GM23248 (cell line): ENCODE results near the gene SLC18A3. TPM values are rescaled to one million over a fixed set of nuclear protein-coding genes. Genes with fewer than 3 reads are reported as not detected.

Experiments
- DNase-seq: peaks from one replicate; pipeline ENCODE4 v3.0.0-alpha.2; 2015
- H2AFZ ChIP-seq: fragments of 200-600 bp; sonication (generic); 2 replicates; pipeline ENCODE4 v1.6.1; 2016; ENCODE audit warnings: antibody characterized with exemption
- H3F3A ChIP-seq: fragments of 200-600 bp; sonication (generic); 2 replicates; pipeline ENCODE4 v1.6.1; 2016; ENCODE audit warnings: mild to moderate bottlenecking, antibody characterized with exemption, mixed run types; ENCODE audit not compliant: insufficient read depth
- H3K27ac ChIP-seq: fragments of 200-600 bp; sonication (generic); 2 replicates; pipeline ENCODE4 v1.5.1; 2016; ENCODE audit warnings: mild to moderate bottlenecking
- H3K27me3 ChIP-seq: fragments of 200-600 bp; sonication (generic); replicated peaks from 2 replicates; pipeline ENCODE4 v1.6.1; 2016; ENCODE audit warnings: mild to moderate bottlenecking; ENCODE audit not compliant: insufficient read depth
- H3K36me3 ChIP-seq: fragments of 200-600 bp; sonication (generic); 2 replicates; pipeline ENCODE4 v1.6.1; 2016; ENCODE audit warnings: low read depth, mild to moderate bottlenecking
- H3K4me1 ChIP-seq: fragments of 200-600 bp; sonication (generic); 2 replicates; pipeline ENCODE4 v1.6.1; 2016; ENCODE audit warnings: mild to moderate bottlenecking; ENCODE audit not compliant: insufficient read depth
- H3K4me2 ChIP-seq: fragments of 200-600 bp; sonication (generic); one replicate; pipeline ENCODE4 v1.6.1; 2016; ENCODE audit warnings: mild to moderate bottlenecking; ENCODE audit not compliant: unreplicated experiment
- H3K4me3 ChIP-seq: fragments of 200-600 bp; sonication (generic); 2 replicates; pipeline ENCODE4 v1.5.1; 2016; ENCODE audit warnings: mild to moderate bottlenecking
- H3K79me2 ChIP-seq: fragments of 200-600 bp; sonication (generic); 2 replicates; pipeline ENCODE4 v1.6.1; 2016; ENCODE audit warnings: mild to moderate bottlenecking; ENCODE audit not compliant: insufficient read depth
- H3K9ac ChIP-seq: fragments of 200-600 bp; sonication (generic); 2 replicates; pipeline ENCODE4 v1.6.1; 2016; ENCODE audit warnings: mild to moderate bottlenecking
- H3K9me2 ChIP-seq: fragments of 200-600 bp; sonication (generic); 2 replicates; pipeline ENCODE4 v1.6.1; 2016; ENCODE audit warnings: mixed run types, mild to moderate bottlenecking, moderate library complexity; ENCODE audit not compliant: insufficient read depth
- H3K9me3 ChIP-seq: fragments of 200-600 bp; sonication (generic); one replicate; pipeline ENCODE4 v1.6.1; 2017; ENCODE audit warnings: low read depth
- H4K20me1 ChIP-seq: fragments of 200-600 bp; sonication (generic); 2 replicates; pipeline ENCODE4 v1.6.0; 2016; ENCODE audit not compliant: insufficient read depth
- EZH2 ChIP-seq: fragments of 200-600 bp; sonication (generic); IDR thresholded peaks from 2 replicates; pipeline ENCODE4 v1.6.1; 2018; ENCODE audit warnings: antibody characterized with exemption, mild to moderate bottlenecking; ENCODE audit not compliant: insufficient read depth, poor library complexity, severe bottlenecking
- EZH2phosphoT487 ChIP-seq: fragments of 200-600 bp; sonication (generic); IDR thresholded peaks from 2 replicates; pipeline ENCODE4 v1.6.1; 2018; ENCODE audit warnings: antibody characterized with exemption, moderate library complexity, mild to moderate bottlenecking, low read depth; ENCODE audit not compliant: insufficient read depth
- WGBS, 2 experiments: methylation state at CpG; one replicate each; pipeline ENCODE4 v1.1.6; 2015 to 2017; ENCODE audit warnings: low lambda C conversion rate in 2 of 2, low coverage in 1 of 2; ENCODE audit errors: missing lambda C conversion rate in 2 of 2; 5-methylcytosine and 5-hydroxymethylcytosine counted together
- in situ Hi-C: fragments of 300-500 bp; cut with MboI; formaldehyde crosslinking; loops from 2 replicates; pipeline ENCODE4 v1.15.0; 2020
- polyA plus RNA-seq: library from polyadenylated mRNA; unstranded; fragments of >200 nt; fragmentation: Nextera tagmentation; extraction: Ambion mirVana; gene quantifications from 2 replicates; pipeline ENCODE4 v1.2.1, GENCODE V29; 2016
- total RNA-seq: library from RNA; depleted of rRNA; stranded (reverse); fragments of >200 nt; shearing (Covaris generic); gene quantifications from 2 replicates; pipeline ENCODE4 v1.2.3, GENCODE V29; 2014

SLC18A3 gene
- total and polyA plus RNA-seq, 2 experiments from 2014 or later: not detected

DNA sequence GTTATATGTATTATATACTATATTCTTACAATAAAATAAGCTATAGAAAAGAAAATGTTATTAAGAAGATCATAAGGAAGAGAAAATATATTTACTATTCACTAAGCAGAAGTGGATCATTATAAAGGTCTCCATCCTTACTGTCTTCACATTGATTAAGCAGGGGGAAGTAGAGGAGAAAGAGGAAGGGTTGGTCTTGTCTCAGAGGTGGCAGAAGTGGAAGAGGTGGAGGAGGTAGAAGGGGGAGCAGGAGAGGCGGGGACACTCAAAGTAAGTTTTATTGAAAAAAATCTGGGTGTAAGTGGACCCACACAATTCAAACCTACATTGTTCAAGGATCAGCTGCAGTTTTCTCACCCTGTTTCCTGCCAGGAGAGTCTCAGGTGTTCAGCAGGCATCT lies 42.3 kb upstream of the SLC18A3 start:
- Histone ChIP-seq H4K20me1 (no peaks in the 10 kb centered on the region), H3K27ac (peak overlapping the region; percentile 95), H3K27me3 (no peaks in the 10 kb centered on the region), H3K79me2 (no peaks in the 10 kb centered on the region), H3K9ac (peak overlapping the region; percentile 67), H2AFZ (no peak overlapping the region), H3K4me1 (peaks cover 64% of the 10 kb centered on the region), H3K9me3 (no peaks in the 10 kb centered on the region), H3K36me3 (no peaks in the 10 kb centered on the region), H3K4me2 (peak overlapping the region; percentile 62), H3K9me2 (no peaks in the 10 kb centered on the region), H3F3A (peaks cover 63% of the 10 kb centered on the region), H3K4me3 (peak overlapping the region; percentile 52)
- DNase-seq: no peak
- 24 to 38% methylated on average over 1 of the region's 1 CpG for WGBS, 2 experiments
- in situ Hi-C loops: no loop called here
- no peak for TF ChIP-seq EZH2
- no peak for TF ChIP-seq EZH2phosphoT487

GRCh38 chr10:49568235-49568634 lies 41.9 kb upstream of the SLC18A3 start:
- DNase-seq: peak; percentile 91
- in situ Hi-C loops: no loop called here
- H3F3A ChIP-seq: peaks cover 59% of the 10 kb centered on the region
- no peak overlapping the region for H2AFZ ChIP-seq
- H4K20me1 ChIP-seq: no peaks in the 10 kb centered on the region
- no peaks in the 10 kb centered on the region for H3K9me3 ChIP-seq
- H3K4me2 ChIP-seq: peak overlapping the region; percentile 62
- 0% methylated on average over 2 of the region's 2 CpGs for WGBS, 2 experiments
- TF ChIP-seq EZH2 (no peak), EZH2phosphoT487 (peak; percentile 93)
- H3K36me3 ChIP-seq: no peaks in the 10 kb centered on the region
- no peaks in the 10 kb centered on the region for H3K79me2 ChIP-seq
- no peaks in the 10 kb centered on the region for H3K27me3 ChIP-seq
- no peaks in the 10 kb centered on the region for H3K9me2 ChIP-seq
- peak overlapping the region; percentile 95 for H3K27ac ChIP-seq
- peak overlapping the region; percentile 52 for H3K4me3 ChIP-seq
- H3K4me1 ChIP-seq: peaks cover 59% of the 10 kb centered on the region
- H3K9ac ChIP-seq: peak overlapping the region; percentile 77

GRCh38 chr10:49569031-49569631 lies 41.0 kb upstream of the SLC18A3 start:
- Histone ChIP-seq H2AFZ (no peak overlapping the region), H3K9ac (peak overlapping the region; percentile 77), H4K20me1 (no peaks in the 10 kb centered on the region), H3F3A (peaks cover 50% of the 10 kb centered on the region), H3K9me2 (no peaks in the 10 kb centered on the region), H3K36me3 (no peaks in the 10 kb centered on the region), H3K4me1 (peaks cover 55% of the 10 kb centered on the region), H3K79me2 (no peaks in the 10 kb centered on the region), H3K4me3 (peak overlapping the region; percentile 52), H3K9me3 (no peaks in the 10 kb centered on the region), H3K4me2 (peak overlapping the region; percentile 62), H3K27ac (peak overlapping the region; percentile 95), H3K27me3 (no peaks in the 10 kb centered on the region)
- peak; percentile 89 for DNase-seq
- TF ChIP-seq EZH2phosphoT487 (0 out of 2 replicates have a peak, but pooled peaks have one; percentile 15), EZH2 (no peak)
- 7 to 8% methylated on average over 3 of the region's 3 CpGs for WGBS, 2 experiments
- in situ Hi-C loops: no loop called here

- TF ChIP-seq EZH2phosphoT487: no peak
- no peak for TF ChIP-seq EZH2
- in situ Hi-C loops: no loop called here
- DNase-seq: peak; percentile 32
Measured at GRCh38 chr10:49571388-49571787, 38.7 kb upstream of the SLC18A3 start.

More at GRCh38 chr10:49571388-49571787, 38.7 kb upstream of the SLC18A3 start:
- no peaks in the 10 kb centered on the region for H3K9me2 ChIP-seq
- peaks cover 40% of the 10 kb centered on the region for H3K4me1 ChIP-seq
- no peak overlapping the region for H3K27ac ChIP-seq
- H3K36me3 ChIP-seq: no peaks in the 10 kb centered on the region
- WGBS, 2 experiments: 56 to 77% methylated on average over 2 of the region's 2 CpGs
- H3K9ac ChIP-seq: no peak overlapping the region
- H3K4me2 ChIP-seq: no peak overlapping the region
- H3K27me3 ChIP-seq: no peaks in the 10 kb centered on the region
- H3K4me3 ChIP-seq: no peak overlapping the region
- H4K20me1 ChIP-seq: no peaks in the 10 kb centered on the region
- H3K79me2 ChIP-seq: no peaks in the 10 kb centered on the region
- H3F3A ChIP-seq: peaks cover 44% of the 10 kb centered on the region
- H2AFZ ChIP-seq: no peak overlapping the region
- no peaks in the 10 kb centered on the region for H3K9me3 ChIP-seq
